Stimulated activated CD8-positive, alpha-beta memory T cell treated with anti-CD3 and anti-CD28 coated beads, Interleukin-7, amount 100 ng/mL, for 4 hours (primary cell): ENCODE data around the gene TBL1Y.
"Not testable (repeated sequence)": the region's sequence is repeated elsewhere in the genome, so short reads cannot be mapped to it uniquely, and the experiment has no call there.

Experiments used
- DNase-seq, 2 donors: peaks; one replicate each; pipeline ENCODE4 v3.0.0-alpha.2; 2020; ENCODE audit warnings: low read depth in 2 of 2

Gene TBL1Y

DNA sequence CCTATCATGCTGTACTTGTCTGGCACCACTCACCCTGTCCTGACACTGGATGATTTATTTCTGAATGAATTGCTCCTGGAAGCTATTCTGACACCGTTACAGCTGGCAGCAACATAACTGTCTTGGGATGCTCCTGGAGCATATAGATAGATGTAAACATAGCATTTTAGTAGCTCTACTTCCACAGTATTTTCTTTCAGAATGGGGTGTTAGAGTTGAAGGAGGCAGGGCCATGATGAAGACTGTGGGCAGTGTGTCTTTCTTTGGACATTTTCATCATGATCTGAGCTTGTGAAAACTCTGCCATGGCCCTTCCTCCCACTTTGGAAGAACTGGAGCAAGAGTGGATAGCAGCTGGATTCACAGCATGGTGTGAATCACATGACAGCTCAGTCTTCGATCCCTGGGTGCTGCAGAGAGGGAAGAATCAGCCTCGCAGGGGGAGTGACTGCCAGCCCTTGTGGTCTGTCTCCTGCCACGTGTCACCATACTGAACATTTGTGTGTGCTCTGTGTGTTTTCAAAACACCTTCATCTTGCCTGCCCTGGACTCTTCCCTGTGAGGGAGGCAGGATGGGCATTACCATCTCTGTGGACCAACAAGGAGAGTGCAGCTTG is 61.9 kb downstream of the TBL1Y start:
- no peak for DNase-seq

DNA sequence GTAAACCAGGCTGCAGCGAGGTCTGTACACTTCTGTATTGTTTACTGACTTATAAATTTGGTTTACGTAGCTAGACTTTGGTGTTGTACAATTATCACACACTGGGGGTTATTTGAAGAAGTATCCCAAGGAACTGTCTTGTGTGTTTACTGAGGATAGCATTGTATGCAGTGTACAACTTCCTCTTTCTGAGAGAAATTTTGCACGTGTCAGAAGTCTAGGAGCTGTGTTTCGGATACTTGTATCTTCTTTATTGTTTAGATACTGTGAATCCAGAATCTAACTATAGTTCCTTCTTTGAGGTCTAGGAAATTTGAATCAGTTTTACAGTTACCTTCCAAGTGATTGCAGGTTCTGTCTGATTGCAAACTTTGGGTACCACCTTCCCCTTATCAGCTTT is 64.5 kb downstream of the TBL1Y start:
- no peak for DNase-seq

DNA sequence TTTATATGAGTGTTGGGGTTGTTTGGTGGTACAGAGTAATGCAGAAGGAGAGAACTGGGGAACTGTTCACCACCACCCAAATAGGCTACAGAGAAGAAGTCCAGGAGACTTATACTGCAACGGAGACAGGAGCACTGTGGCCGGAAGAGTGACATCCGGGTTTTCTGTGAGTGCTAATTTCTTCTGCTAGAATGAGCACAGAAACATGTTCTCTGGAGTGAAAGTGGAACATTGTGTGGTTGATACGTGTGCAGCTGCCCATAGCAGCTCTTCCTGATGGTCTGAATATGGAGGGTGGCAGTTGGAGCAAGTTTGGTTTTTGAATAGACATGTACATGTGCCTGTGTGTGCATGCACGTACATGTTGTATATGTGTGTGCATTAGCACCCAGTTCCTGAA is 67.3 kb downstream of the TBL1Y start:
- no peak for DNase-seq

DNA sequence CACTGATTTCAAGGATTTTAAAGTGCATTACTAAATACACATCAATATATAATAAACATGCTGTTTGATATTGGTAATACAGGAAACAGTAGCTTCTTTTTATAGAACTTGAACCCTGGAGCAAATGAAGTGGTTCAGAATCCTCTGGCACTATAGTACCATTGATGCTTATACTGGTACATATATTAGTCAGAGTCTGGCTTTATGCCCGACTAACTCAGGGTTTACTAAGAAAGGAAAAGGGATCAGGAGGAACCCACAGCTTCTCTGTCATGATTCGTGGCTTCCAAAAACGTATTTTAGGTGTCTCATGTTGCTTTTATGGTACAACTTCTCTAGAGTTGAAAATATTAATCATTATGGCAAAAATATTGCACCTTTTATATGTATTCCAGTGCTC is 72.7 kb downstream of the TBL1Y start:
- DNase-seq = no peak

DNA sequence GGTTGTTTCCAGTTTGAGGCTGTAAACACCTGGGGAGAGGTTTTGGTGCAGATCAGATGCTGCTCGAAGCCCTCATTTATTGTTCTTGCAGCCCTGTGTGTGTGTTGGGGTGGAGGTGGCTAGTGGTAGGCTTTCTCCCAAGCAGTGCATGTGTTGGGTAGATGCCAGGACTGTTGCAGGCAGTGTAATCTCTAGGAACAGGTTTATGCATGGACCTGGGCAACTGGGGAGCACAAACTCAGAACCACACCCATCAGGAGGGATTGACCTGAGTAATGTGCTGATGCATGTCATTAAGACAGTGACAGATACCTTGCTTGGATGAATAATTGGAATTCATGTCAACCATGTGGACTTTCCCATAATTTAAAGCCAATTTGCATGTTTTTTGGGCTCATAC is 77.3 kb downstream of the TBL1Y start:
- no peak for DNase-seq

DNA sequence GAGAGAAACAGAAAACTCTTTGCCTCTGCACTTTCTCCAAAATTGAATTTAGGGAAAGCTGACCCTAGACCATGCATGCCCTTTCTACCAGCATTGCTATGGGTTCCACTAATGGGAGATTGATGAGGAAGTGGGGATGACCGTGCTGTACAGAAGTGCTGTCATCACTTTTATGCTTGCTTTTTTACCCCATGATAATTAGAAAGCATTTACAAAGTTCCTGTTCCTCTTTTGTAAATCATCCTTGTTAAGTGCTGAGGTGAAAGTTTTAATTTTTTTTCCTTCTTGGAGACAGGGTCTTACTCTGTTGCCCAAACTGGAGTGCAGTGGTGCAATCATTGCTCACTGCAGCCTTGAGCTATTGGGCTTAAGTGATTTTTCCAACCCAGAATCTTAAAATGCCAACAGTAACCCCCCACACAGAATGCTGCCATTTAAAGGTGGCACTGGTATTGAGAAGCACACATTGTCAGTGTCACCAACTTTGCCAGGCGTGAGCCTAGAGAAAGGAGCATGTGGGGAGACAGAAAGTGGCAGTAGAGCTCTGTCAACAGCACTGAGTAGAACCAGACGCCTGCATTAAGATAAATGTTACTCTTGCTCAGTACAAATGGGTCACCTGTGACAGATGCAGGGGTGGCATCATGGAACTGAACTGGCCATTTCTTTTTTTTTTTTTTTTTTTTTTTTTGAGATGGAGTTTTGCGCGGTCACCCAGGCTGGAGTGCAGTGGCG is 79.6 kb downstream of the TBL1Y start:
- DNase-seq = no peak

DNA sequence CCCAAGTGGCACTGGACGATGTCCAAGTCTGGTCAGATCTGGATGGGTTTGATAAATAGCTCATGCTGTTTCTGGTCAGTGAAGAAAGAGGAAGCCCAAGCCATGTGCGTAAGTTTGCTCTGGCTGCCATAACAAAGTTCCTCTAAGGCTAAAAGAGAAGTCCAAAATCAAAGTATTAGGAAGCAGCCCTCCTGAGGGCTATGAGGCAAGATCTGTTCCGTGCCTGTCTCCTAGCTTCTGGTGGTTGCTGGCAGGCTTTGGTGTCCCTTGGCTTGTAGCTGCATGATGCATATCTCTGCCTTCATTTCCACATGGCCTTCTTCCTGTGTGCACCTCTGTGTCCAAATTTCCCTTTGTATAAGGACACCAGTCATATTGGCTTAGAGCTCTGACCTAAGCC is 81.5 kb downstream of the TBL1Y start:
- no peak for DNase-seq

DNA sequence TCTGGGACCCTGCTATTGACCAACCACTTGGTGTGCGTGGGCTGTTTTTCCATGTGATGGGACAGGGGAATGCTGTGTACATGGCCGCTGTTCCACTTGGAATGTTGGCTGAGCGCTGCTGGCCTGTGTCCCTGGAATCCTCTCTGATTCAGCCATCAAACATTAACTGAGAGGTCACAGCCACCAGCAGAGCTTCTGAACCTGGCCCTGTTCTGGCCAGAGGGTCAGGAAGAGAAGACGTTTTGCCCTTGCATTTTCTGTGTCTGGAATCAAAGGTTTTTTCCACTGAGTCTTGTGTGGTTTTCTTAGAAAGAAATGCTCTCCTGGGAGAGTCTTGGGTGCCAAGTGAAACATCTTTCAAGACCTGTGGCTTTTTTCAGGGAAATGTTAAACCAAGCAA is 85.5 kb downstream of the TBL1Y start:
- DNase-seq = no peak

DNA sequence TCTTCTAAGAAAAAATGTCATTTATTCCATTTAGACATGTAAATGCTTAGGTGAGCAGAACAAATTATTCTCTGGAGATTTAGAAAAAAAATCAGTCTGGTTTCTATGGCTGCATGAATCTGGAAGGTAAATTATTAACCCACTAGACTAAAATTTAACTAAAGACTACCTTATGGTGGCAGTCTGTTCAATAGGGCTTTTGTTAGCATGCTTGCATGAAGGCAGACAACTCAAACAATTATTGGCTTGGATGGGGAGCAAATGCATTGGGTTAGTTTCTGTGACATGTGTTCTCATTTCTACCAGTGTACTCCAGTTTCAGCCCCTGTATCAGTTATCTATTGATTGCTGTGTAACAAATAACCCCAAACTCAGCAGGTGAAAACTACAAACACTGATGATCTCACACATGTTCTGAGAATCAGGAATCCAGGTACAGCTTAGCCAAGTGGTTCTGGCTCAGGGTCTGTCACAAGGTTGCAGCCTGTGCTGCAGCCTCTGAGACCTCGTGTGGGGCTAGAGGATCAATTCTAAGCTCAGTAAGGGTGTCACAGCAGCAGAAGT is 87.1 kb downstream of the TBL1Y start:
- no peak for DNase-seq

DNA sequence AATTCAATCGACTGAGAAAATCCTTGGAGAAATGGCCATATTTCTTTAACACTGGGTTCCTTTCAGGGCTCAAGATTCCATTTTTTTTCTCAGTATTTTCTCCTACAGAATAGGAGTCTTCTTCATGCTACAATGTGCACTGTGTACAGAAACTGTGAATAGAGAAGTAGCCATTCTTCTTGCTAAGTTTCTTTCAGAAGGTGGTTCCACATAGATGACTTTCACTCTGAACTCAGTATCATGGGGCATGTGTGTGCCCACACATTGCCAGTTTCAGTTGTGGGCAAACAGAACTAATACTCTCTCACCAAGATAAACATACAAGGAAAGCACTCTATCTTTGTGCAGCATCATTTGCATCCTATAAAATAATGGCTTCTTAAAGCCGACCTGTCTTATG is 89.4 kb downstream of the TBL1Y start:
- no peak for DNase-seq

DNA sequence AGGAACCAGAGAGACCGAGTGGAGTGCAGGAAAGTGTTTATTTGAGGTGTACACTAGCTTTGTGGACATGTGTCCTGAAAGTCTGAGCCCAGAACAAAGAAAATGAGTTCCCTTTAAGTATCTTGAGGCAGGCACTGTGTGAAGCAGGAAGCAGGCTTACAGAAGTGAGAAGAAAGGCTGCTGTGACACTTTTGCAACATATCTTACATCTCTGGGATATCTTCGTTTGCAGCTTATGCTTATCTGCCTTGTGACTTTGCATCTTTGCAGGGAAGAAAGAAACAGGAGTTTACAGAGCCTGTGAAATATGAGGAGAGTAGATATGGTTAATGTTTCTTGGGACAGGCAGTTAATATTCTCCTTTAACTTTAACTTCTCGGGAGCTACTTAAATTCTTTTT is 92.1 kb downstream of the TBL1Y start:
- no peak for DNase-seq

DNA sequence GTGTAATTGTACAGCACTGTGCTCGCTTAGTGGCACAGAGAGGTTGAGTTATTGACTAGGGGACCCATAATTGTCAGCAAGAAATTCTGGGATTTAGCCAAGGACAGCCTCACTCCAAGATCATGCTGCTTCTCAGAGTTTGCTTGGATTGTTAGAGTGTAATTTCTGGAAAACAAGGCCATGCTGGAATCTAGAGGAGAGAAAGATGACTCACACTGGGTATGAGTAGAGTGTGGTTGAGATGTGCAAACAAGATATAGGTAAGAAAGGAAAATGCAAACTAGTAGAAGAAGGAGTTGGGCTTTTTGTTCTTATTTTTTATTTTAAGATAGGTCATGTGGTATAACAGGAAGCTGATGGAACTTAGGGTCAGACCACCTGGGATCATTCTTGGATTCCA is 97.4 kb downstream of the TBL1Y start:
- DNase-seq = no peak

DNA sequence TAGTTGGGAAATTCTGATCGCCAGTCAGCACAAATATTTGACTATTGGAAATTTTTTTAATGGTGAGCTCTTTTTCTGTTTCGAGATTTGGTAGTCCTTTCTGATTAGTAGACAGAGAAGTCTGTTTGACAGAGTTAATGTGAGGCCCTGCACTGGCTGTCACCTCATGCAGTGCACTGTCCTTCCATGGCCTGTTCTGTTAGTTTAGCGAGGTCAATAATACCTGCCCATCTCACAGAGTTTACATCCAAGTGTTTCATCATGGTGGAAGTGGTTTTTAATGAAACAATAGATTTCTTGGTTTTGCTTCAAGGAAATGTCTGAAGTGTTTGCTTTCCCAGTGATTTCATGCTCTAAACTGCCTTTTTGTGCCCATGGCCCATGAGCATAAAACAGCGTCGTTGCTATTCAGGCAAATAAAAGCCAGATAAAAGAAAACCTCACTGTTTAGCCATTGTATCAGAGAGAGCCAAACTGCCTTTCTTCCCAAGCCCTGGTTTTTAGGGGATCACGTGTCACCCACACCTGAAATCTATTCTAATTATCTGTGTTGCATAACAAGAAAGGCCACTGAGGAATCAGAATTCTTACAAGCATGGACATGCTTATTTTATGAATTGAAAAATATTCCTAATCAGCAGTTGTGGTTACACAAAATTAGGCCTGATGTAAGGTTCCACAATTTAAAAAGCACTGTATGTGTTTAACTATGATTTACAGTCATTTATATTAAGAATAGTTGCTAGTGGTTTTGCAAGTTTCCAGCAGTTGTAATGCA is 98.3 kb downstream of the TBL1Y start:
- DNase-seq = no peak

DNA sequence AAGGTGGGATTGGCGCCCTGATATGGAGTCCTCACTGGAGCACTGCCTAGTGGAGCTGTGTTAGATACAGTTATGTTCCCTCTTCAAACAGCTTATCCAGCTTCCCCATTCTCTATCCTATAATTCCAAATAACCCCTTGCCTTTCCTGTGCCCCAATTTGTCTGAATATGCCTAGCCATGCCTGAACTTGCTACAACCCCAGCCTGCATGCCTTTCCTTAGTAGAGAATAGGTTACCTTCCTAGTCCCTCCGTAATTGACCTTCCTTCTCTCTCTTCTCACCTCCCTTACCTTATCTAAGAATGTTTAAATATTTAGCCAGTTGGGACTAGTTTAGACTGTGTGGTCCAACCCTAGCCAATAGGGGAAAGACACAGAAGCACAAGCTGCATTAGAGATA is 102.6 kb downstream of the TBL1Y start:
- no peak for DNase-seq

DNA sequence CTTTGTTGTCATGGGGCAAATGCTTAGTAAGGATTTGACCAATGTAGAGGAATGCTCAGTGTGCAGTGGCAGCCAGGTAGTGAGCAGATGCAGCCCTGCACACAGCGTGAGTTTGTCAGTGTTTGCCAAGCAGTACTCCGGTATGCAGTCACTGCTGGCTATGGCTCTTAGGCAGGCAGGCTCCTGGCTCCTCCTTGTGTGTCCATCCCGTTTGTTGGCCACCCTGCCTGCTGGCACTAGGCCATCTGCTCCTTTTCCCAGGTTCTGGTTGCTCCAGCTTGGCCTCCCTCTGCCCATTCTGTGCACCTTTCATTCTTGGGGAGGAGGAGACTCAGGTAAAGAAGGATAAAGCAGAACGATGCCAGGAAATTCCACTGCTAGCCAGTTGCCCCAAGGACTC is 106.0 kb downstream of the TBL1Y start:
- DNase-seq = no peak

DNA sequence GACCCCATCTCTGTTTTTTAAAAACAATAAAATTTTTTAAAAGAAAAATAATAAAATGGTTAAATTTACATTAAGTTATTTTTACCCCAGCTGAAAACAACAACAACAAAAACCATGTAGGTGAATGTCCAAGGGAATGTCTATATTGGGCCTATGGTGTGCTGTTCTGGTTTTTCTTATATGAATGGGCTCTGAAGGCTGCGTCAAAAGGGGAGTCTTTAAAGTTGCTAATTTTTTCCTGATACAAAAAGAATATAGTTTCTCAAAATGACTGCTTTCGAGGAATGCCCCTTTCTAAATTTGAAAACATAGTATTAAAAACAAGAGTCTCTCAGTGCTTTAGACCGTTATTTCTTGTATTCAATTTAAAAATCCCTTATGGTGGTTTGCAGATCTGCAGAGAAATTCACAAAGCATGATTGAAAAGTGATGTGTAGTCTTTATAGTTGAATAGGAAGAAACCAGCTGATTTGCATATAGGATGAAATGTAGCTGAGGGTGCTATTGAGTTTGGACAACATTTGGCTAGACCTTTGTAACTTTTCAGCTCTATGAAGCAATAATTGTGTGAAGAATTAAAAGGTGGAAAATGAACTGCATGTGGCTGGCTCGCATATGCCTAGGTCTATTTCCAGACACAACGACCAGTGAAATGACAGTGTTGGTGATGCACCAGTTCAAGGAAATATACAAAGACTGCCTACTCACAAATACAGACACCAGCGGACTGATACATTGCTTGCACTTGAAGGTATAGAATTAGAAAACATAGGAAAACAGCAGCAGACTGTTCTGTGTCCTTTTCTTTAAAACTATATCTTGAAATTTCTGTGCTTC is 107.0 kb downstream of the TBL1Y start:
- no peak for DNase-seq

DNA sequence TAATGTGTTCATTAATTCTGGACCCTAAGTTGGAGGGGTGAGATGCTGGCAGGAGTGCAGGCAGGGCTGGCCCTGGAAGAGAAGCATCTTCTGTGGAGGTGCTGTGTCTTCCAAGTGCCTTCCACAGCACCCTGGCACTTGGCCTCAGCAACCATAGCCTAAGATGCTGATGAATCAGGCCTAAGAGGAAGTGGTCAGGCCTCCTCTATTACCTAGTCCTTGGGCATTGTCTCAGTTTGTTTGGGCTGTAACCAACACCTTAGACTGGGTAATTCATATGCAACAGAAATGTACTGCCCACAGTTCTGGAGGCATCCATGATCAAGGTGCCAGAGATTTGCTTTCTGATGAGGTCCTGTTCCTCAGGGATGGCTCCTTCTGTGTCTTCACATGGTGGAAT is 128.5 kb downstream of the TBL1Y start:
- no peak for DNase-seq

DNA sequence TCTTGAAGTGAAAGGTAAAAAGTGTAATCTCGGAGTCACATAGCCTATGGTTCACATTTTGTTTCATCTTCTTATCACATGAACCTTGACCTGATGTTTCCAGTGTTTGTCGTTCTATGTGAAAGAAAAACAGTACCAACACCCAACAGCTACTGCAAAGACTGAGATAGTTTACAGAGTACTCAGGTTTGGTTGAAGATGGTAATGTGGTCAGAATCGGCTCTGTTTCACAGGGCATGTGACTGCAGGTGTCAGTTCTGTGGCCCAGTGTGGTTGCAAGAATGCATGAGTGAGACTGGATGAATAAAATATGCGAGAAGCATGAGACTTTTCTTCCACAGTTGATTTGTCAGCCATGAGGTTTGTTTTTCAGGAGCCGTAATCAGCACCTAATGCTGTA is 130.2 kb downstream of the TBL1Y start:
- DNase-seq = no peak

DNA sequence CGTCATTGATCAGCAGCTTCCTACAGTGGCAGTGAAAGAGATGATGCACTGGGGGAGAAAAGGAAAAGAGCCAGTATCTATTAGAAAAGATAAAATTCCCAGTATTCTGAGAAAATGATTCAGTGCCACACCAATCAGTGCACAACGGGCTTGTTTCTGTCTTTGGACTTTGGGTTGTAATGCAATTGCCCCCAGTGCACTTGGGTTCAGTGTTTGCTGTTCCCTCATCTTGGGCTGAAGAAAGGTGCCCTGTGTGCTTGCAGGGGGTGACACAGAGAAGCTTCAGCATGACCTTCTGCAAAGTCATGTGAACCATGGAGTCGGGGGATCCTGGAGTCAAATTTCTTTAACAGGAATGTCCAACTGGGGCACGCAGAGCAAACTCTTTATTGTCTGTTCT is 131.5 kb downstream of the TBL1Y start:
- DNase-seq = no peak

DNA sequence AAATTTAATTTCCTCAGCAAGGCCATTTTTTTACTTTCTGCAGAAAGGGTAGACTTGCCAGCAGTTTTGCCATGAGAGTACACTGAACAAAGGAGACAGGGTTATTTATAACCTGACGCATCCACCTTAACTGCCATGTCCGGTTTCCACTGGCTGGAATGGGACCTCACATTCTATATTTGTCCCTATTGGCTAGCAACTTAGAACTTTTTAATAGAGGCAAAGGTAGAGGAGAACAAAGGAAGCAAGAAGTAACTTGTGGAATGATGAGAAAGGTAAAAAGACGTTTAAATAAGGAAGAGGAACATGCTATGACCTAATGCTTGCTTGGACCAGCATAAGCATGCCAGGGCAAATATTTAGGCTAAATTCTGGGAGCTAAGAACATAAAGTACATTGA is 142.0 kb downstream of the TBL1Y start:
- DNase-seq = not testable (repeated sequence)

DNA sequence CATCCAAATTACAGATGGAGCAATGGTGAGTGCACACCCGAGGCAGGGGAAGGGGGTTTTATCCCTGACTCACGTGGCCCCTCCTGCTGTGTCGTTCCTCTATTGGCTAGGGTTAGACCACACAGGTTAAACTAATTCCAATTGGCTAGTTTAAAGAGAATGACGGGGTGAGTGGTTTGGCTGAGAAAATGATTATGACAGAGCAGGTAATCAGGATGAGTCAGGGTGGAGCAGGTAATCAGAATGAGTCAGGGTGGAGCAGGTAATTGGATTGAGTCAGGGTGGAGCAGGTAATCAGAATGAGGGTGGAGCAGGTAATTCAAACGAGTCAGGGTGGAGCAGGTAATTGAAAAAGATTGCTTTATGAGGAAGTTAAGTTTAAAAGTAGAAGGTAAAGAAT is 146.4 kb downstream of the TBL1Y start:
- no peak for DNase-seq

DNA sequence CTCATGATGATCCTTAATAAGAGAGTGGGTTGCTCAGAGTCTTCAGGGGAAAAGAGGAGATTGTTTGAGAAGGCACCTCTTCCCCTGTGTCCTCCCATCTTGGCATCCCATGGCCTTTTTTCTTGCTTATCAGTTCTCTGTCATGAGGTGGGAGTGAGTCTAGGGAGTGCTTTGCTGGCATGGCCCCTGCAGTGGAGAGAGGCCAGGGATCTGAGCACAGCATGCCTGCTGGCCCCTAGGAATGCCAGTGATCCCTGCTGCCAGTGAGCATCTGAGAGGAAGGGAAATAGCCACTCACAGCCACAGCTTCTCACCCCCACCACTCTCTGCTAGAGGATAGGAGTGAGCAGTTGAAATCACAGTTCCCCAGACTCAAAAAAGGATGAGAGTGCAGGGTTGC is 168.2 kb downstream of the TBL1Y start:
- DNase-seq = no peak
